ENCODE data around the gene ZKSCAN8. TPM values are rescaled to one million over a fixed set of nuclear protein-coding genes. Genes with fewer than 3 reads are reported as not detected.

Gene ZKSCAN8
- total and polyA plus RNA-seq, 2 experiments from 2014 or later = 4.1 to 12.0 TPM

GRCh38 chr6:28208111-28208659, 66.5 kb downstream of the ZKSCAN8 start:
- WGBS, 2 experiments (ENCODE audit: low coverage in 1 of 2, low lambda C conversion rate in 2 of 2, missing lambda C conversion rate in 2 of 2) = 19 to 21% methylated on average over 23 of the region's 23 CpGs
- H4K20me1 ChIP-seq (ENCODE audit: insufficient read depth) = no peaks in the 10 kb centered on the region
- H3K4me3 ChIP-seq = peak overlapping the region; percentile 76
- TF ChIP-seq EZH2 (IDR thresholded peaks at IDR 0.05; ENCODE audit: insufficient read depth, poor library complexity, severe bottlenecking) (peak; percentile 54), EZH2phosphoT487 (IDR thresholded peaks at IDR 0.05; ENCODE audit: insufficient read depth, low read depth) (0 out of 2 replicates have a peak, but pooled peaks have one; percentile 37)
- DNase-seq = peak; percentile 10
- peak overlapping the region; percentile 39; the same call in 1 of the 2 replicates for H3K9ac ChIP-seq
- H3K36me3 ChIP-seq (ENCODE audit: low read depth) = no peaks in the 10 kb centered on the region
- H3K79me2 ChIP-seq (ENCODE audit: insufficient read depth) = no peaks in the 10 kb centered on the region
- H3K9me2 ChIP-seq (ENCODE audit: insufficient read depth) = no peaks in the 10 kb centered on the region
- peak overlapping the region; percentile 87 for H2AFZ ChIP-seq
- H3K4me1 ChIP-seq (ENCODE audit: insufficient read depth) = peaks cover 2% of the 10 kb centered on the region; the same call in 1 of the 2 replicates
- H3K4me2 ChIP-seq (ENCODE audit: unreplicated experiment) = peak overlapping the region; percentile 89
- H3F3A ChIP-seq (ENCODE audit: insufficient read depth) = peaks cover 2% of the 10 kb centered on the region
- in situ Hi-C loops (cut with MboI) = no loop called here
- peaks cover 64% of the 10 kb centered on the region for H3K27me3 ChIP-seq (replicated peaks; ENCODE audit: insufficient read depth)
- no peak overlapping the region for H3K27ac ChIP-seq
- no peaks in the 10 kb centered on the region for H3K9me3 ChIP-seq (ENCODE audit: low read depth)

Other genes with a start within 250 kb of the ZKSCAN8 start
- gene OR2B2, start 229.5 kb upstream of the ZKSCAN8 start, total RNA-seq (2014; rRNA removed; shearing (Covaris generic)) = not detected in 2 replicates
- gene OR2B2, start 229.5 kb upstream of the ZKSCAN8 start, polyA plus RNA-seq (2016; fragmentation: Nextera tagmentation; extraction: Ambion mirVana) = not detected in 2 replicates
- gene OR2B6, start 184.6 kb upstream of the ZKSCAN8 start, total RNA-seq (2014; rRNA removed; shearing (Covaris generic)) = not detected in 2 replicates
- gene OR2B6, start 184.6 kb upstream of the ZKSCAN8 start, polyA plus RNA-seq (2016; fragmentation: Nextera tagmentation; extraction: Ambion mirVana) = not detected in 2 replicates
- gene ZNF165, start 61.3 kb upstream of the ZKSCAN8 start, total RNA-seq (2014; rRNA removed; shearing (Covaris generic)) = 0.25 and 0.86 TPM in 2 replicates
- gene ZNF165, start 61.3 kb upstream of the ZKSCAN8 start, polyA plus RNA-seq (2016; fragmentation: Nextera tagmentation; extraction: Ambion mirVana) = 0.41 and 0.81 TPM in 2 replicates
- gene ZSCAN16, start 17.3 kb upstream of the ZKSCAN8 start, total RNA-seq (2014; rRNA removed; shearing (Covaris generic)) = 1.2 and 2.3 TPM in 2 replicates
- gene ZSCAN16, start 17.3 kb upstream of the ZKSCAN8 start, polyA plus RNA-seq (2016; fragmentation: Nextera tagmentation; extraction: Ambion mirVana) = 1.2 TPM in 2 replicates
- gene ZSCAN9, start 83.4 kb downstream of the ZKSCAN8 start, total RNA-seq (2014; rRNA removed; shearing (Covaris generic)) = 7.3 and 12.8 TPM in 2 replicates
- gene ZSCAN9, start 83.4 kb downstream of the ZKSCAN8 start, polyA plus RNA-seq (2016; fragmentation: Nextera tagmentation; extraction: Ambion mirVana) = 5.8 TPM in 2 replicates
- gene ZKSCAN4, start 110.4 kb downstream of the ZKSCAN8 start, total RNA-seq (2014; rRNA removed; shearing (Covaris generic)) = 3.7 and 4.2 TPM in 2 replicates
- gene ZKSCAN4, start 110.4 kb downstream of the ZKSCAN8 start, polyA plus RNA-seq (2016; fragmentation: Nextera tagmentation; extraction: Ambion mirVana) = 3.5 and 3.6 TPM in 2 replicates
- gene NKAPL, start 117.4 kb downstream of the ZKSCAN8 start, total RNA-seq (2014; rRNA removed; shearing (Covaris generic)) = 0.97 and 1.9 TPM in 2 replicates
- gene NKAPL, start 117.4 kb downstream of the ZKSCAN8 start, polyA plus RNA-seq (2016; fragmentation: Nextera tagmentation; extraction: Ambion mirVana) = 3.2 and 3.5 TPM in 2 replicates
- gene ZSCAN26, start 125.3 kb downstream of the ZKSCAN8 start, total RNA-seq (2014; rRNA removed; shearing (Covaris generic)) = 17.5 and 28.5 TPM in 2 replicates
- gene ZSCAN26, start 125.3 kb downstream of the ZKSCAN8 start, polyA plus RNA-seq (2016; fragmentation: Nextera tagmentation; extraction: Ambion mirVana) = 14.1 and 15.0 TPM in 2 replicates
- 4.9 and 6.7 TPM in 2 replicates for gene PGBD1, start 139.7 kb downstream of the ZKSCAN8 start, total RNA-seq (2014; rRNA removed; shearing (Covaris generic))
- 4.1 and 5.0 TPM in 2 replicates for gene PGBD1, start 139.7 kb downstream of the ZKSCAN8 start, polyA plus RNA-seq (2016; fragmentation: Nextera tagmentation; extraction: Ambion mirVana)
- 0.54 and 1.3 TPM in 2 replicates for gene ZSCAN31, start 194.3 kb downstream of the ZKSCAN8 start, total RNA-seq (2014; rRNA removed; shearing (Covaris generic))
- 0.84 and 1.5 TPM in 2 replicates for gene ZSCAN31, start 194.3 kb downstream of the ZKSCAN8 start, polyA plus RNA-seq (2016; fragmentation: Nextera tagmentation; extraction: Ambion mirVana)
- 3.0 and 4.0 TPM in 2 replicates for gene ZKSCAN3, start 208.1 kb downstream of the ZKSCAN8 start, total RNA-seq (2014; rRNA removed; shearing (Covaris generic))
- gene ZKSCAN3, start 208.1 kb downstream of the ZKSCAN8 start, polyA plus RNA-seq (2016; fragmentation: Nextera tagmentation; extraction: Ambion mirVana) = 1.6 and 2.5 TPM in 2 replicates

Data from GM23248 (cell line).